Neuronal stem cell (in vitro differentiated cells): ENCODE data around the gene ZNF346.

Experiments
- DNase-seq: peaks from one replicate; pipeline ENCODE4 v3.0.0-alpha.2; 2013; ENCODE audit warnings: low spot score
- H2AFZ ChIP-seq: one replicate; pipeline ENCODE4 v1.6.1; 2013; ENCODE audit warnings: mild to moderate bottlenecking, low read length, inconsistent platforms
- H2AK5ac ChIP-seq: 2 replicates; pipeline ENCODE4 v1.6.1; 2013; ENCODE audit warnings: low read depth, mild to moderate bottlenecking, inconsistent platforms, low read length, moderate library complexity, mixed read lengths
- H2BK120ac ChIP-seq: 2 replicates; pipeline ENCODE4 v1.6.1; 2013; ENCODE audit warnings: low read depth, mild to moderate bottlenecking, inconsistent platforms, low read length, moderate library complexity, mixed read lengths
- H2BK12ac ChIP-seq: one replicate; pipeline ENCODE4 v1.6.1; 2013; ENCODE audit warnings: low read length, inconsistent platforms
- H2BK15ac ChIP-seq: 2 replicates; pipeline ENCODE4 v1.6.1; 2013; ENCODE audit warnings: mild to moderate bottlenecking, low read length, inconsistent platforms, mixed read lengths
- H2BK5ac ChIP-seq: one replicate; pipeline ENCODE4 v1.6.1; 2013; ENCODE audit warnings: inconsistent platforms, mild to moderate bottlenecking, low read length, moderate library complexity
- H3K14ac ChIP-seq: one replicate; pipeline ENCODE4 v1.6.1; 2013; ENCODE audit warnings: low read length, inconsistent platforms
- H3K18ac ChIP-seq: 2 replicates; pipeline ENCODE4 v1.6.1; 2013; ENCODE audit warnings: low read length, inconsistent platforms
- H3K23ac ChIP-seq: 2 replicates; pipeline ENCODE4 v1.6.1; 2013; ENCODE audit warnings: low read depth, mild to moderate bottlenecking, mixed read lengths, low read length, inconsistent platforms; ENCODE audit not compliant: poor library complexity
- H3K27ac ChIP-seq: replicated peaks from 3 replicates; pipeline ENCODE4 v1.5.1; 2013; ENCODE audit warnings: low read length, inconsistent platforms
- H3K27me3 ChIP-seq, 3 experiments: 2 replicates each; pipeline ENCODE4 v1.6.1; 2013; ENCODE audit warnings: low read length in 3 of 3, mild to moderate bottlenecking in 2 of 3, inconsistent platforms in 1 of 3, low read depth in 1 of 3, mixed read lengths in 1 of 3, moderate library complexity in 1 of 3; ENCODE audit not compliant: control insufficient read depth in 3 of 3, insufficient read depth in 3 of 3
- H3K36me3 ChIP-seq, 2 donors: replicated peaks in 1 of 2; 2 replicates each; pipeline ENCODE4 v1.6.1; 2013; ENCODE audit warnings: low read length in 2 of 2; ENCODE audit not compliant: control insufficient read depth in 2 of 2, insufficient read depth in 2 of 2
- H3K4ac ChIP-seq: 2 replicates; pipeline ENCODE4 v1.6.1; 2013; ENCODE audit warnings: inconsistent platforms, mild to moderate bottlenecking, low read length, moderate library complexity
- H3K4me1 ChIP-seq, 2 donors: 1 replicate in 1 of 2; 2 replicates in 1 of 2; pipeline ENCODE4 v1.6.1; 2013; ENCODE audit warnings: low read length in 2 of 2, low read depth in 1 of 2; ENCODE audit not compliant: control insufficient read depth in 2 of 2, insufficient read depth in 1 of 2
- H3K4me2 ChIP-seq: one replicate; pipeline ENCODE4 v1.6.1; 2013; ENCODE audit warnings: mild to moderate bottlenecking, low read length, inconsistent platforms; ENCODE audit not compliant: insufficient read depth, poor library complexity, severe bottlenecking
- H3K4me3 ChIP-seq, 2 donors: 2 replicates each; pipeline ENCODE4 v1.5.1; 2013; ENCODE audit warnings: low read length in 2 of 2, mild to moderate bottlenecking in 2 of 2, inconsistent platforms in 1 of 2, moderate library complexity in 1 of 2
- H3K79me1 ChIP-seq: one replicate; pipeline ENCODE4 v1.6.1; 2013; ENCODE audit warnings: low read depth, mild to moderate bottlenecking, inconsistent platforms, low read length, moderate library complexity
- H3K9ac ChIP-seq: one replicate; pipeline ENCODE4 v1.6.1; 2013; ENCODE audit warnings: mild to moderate bottlenecking, low read depth, low read length, inconsistent platforms; ENCODE audit not compliant: poor library complexity
- H3K9me3 ChIP-seq, 2 donors: replicated peaks in 1 of 2; 2 replicates each; pipeline versions ENCODE3 to v1.6.1; 2013; ENCODE audit warnings: low read length in 2 of 2, mild to moderate bottlenecking in 2 of 2, inconsistent platforms in 1 of 2, low read depth in 1 of 2, mixed read lengths in 1 of 2, moderate library complexity in 1 of 2; ENCODE audit not compliant: control insufficient read depth in 2 of 2, insufficient read depth in 1 of 2
- H4K8ac ChIP-seq: one replicate; pipeline ENCODE4 v1.6.1; 2013; ENCODE audit warnings: low read depth, mild to moderate bottlenecking, inconsistent platforms, low read length, moderate library complexity
- H4K91ac ChIP-seq: one replicate; pipeline ENCODE4 v1.6.1; 2013; ENCODE audit warnings: low read length, low read depth, mild to moderate bottlenecking, inconsistent platforms; ENCODE audit not compliant: poor library complexity
- WGBS, 2 donors: extraction: QIAGEN DNeasy Blood & Tissue Kit; methylation state at CpG; one replicate each; pipeline ENCODE4 v1.1.7; 2013; ENCODE audit warnings: missing lambda C conversion rate in 2 of 2, mixed read lengths in 1 of 2; ENCODE audit not compliant: insufficient read length in 2 of 2, insufficient replicate concordance in 1 of 2; ENCODE audit errors: extremely low coverage in 2 of 2; 5-methylcytosine and 5-hydroxymethylcytosine counted together

Gene ZNF346

GRCh38 chr5:177079606-177080005, 57.1 kb downstream of the ZNF346 start:
- no peak overlapping the region for H3K4me3 ChIP-seq
- H3K18ac ChIP-seq: no peak overlapping the region
- no peak overlapping the region for H2AFZ ChIP-seq
- H2BK15ac ChIP-seq: no peak overlapping the region
- no peak overlapping the region for H4K8ac ChIP-seq
- no peak overlapping the region for H3K4ac ChIP-seq
- H3K27ac ChIP-seq: no peak overlapping the region
- no peaks in the 10 kb centered on the region for H3K9me3 ChIP-seq
- H3K79me1 ChIP-seq: no peaks in the 10 kb centered on the region
- H2BK120ac ChIP-seq: no peak overlapping the region
- no peak overlapping the region for H4K91ac ChIP-seq
- H3K23ac ChIP-seq: no peak overlapping the region
- H3K14ac ChIP-seq: no peak overlapping the region
- no peaks in the 10 kb centered on the region for H3K27me3 ChIP-seq
- no peak overlapping the region for H2BK5ac ChIP-seq
- H2BK12ac ChIP-seq: no peak overlapping the region
- no CpG with 5 or more reads among the region's 9 CpGs for WGBS, 2 donors
- DNase-seq: no peak
- no peaks in the 10 kb centered on the region for H3K4me1 ChIP-seq
- no peak overlapping the region for H3K9ac ChIP-seq
- no peak overlapping the region for H2AK5ac ChIP-seq
- H3K36me3 ChIP-seq: peaks cover 0 to 3% of the 10 kb centered on the region in 2 donors
- no peak overlapping the region for H3K4me2 ChIP-seq

GRCh38 chr5:177080265-177080664, 57.8 kb downstream of the ZNF346 start:
- H3K14ac ChIP-seq: no peak overlapping the region
- H3K4me2 ChIP-seq: no peak overlapping the region
- H2BK15ac ChIP-seq: no peak overlapping the region
- H2AK5ac ChIP-seq: no peak overlapping the region
- H3K4ac ChIP-seq: no peak overlapping the region
- H3K79me1 ChIP-seq: no peaks in the 10 kb centered on the region
- no peak overlapping the region for H2AFZ ChIP-seq
- H4K8ac ChIP-seq: no peak overlapping the region
- H3K27me3 ChIP-seq: peaks cover 0 to 3% (median 0%) of the 10 kb centered on the region in 3 experiments
- H2BK5ac ChIP-seq: no peak overlapping the region
- H3K36me3 ChIP-seq: peaks cover 0 to 3% of the 10 kb centered on the region in 2 donors
- H3K4me3 ChIP-seq: no peak overlapping the region
- DNase-seq: no peak
- no peaks in the 10 kb centered on the region for H3K9me3 ChIP-seq
- no peak overlapping the region for H2BK12ac ChIP-seq
- no peak overlapping the region for H2BK120ac ChIP-seq
- no peak overlapping the region for H4K91ac ChIP-seq
- no peaks in the 10 kb centered on the region for H3K4me1 ChIP-seq
- no CpG with 5 or more reads among the region's 5 CpGs for WGBS, 2 donors
- H3K27ac ChIP-seq: no peak overlapping the region
- H3K9ac ChIP-seq: no peak overlapping the region
- H3K23ac ChIP-seq: no peak overlapping the region
- H3K18ac ChIP-seq: no peak overlapping the region

GRCh38 chr5:177081859-177082258, 59.4 kb downstream of the ZNF346 start:
- Histone ChIP-seq H3K18ac (peak overlapping the region; percentile 67), H3K36me3 (no peaks in the 10 kb centered on the region), H2BK5ac (no peak overlapping the region), H4K91ac (no peak overlapping the region), H3K79me1 (peaks cover 1% of the 10 kb centered on the region), H3K14ac (peak overlapping the region; percentile 65), H3K4me2 (no peak overlapping the region), H2BK12ac (no peak overlapping the region), H3K4ac (no peak overlapping the region), H4K8ac (no peak overlapping the region), H3K27me3 (peaks cover 0 to 14% (median 0%) of the 10 kb centered on the region in 3 experiments), H3K23ac (no peak overlapping the region), H3K9me3 (no peaks in the 10 kb centered on the region), H3K4me1 (peaks cover 0 to 7% of the 10 kb centered on the region in 2 donors), H2AFZ (no peak overlapping the region), H2BK15ac (no peak overlapping the region), H3K4me3 (no peak overlapping the region), H2BK120ac (no peak overlapping the region), H2AK5ac (peak overlapping the region; percentile 69), H3K9ac (peak overlapping the region; percentile 72), H3K27ac (no peak overlapping the region)
- DNase-seq: no peak
- no CpG with 5 or more reads among the region's 10 CpGs for WGBS, 2 donors

GRCh38 chr5:177083357-177083756, 60.9 kb downstream of the ZNF346 start:
- Histone ChIP-seq H3K4ac (no peak overlapping the region), H2AFZ (no peak overlapping the region), H2BK12ac (no peak overlapping the region), H3K27ac (no peak overlapping the region), H3K14ac (no peak overlapping the region), H2BK5ac (no peak overlapping the region), H3K36me3 (peaks cover 0 to under 1% of the 10 kb centered on the region in 2 donors), H3K79me1 (peaks cover 2% of the 10 kb centered on the region), H3K4me1 (peaks cover 4 to 14% of the 10 kb centered on the region in 2 donors), H3K4me3 (no peak overlapping the region), H2BK15ac (no peak overlapping the region), H3K9ac (no peak overlapping the region), H3K9me3 (no peaks in the 10 kb centered on the region), H3K4me2 (no peak overlapping the region), H3K18ac (peak overlapping the region; percentile 48), H4K8ac (no peak overlapping the region), H2BK120ac (no peak overlapping the region), H2AK5ac (no peak overlapping the region), H3K27me3 (peaks cover 0 to 27% (median 4%) of the 10 kb centered on the region in 3 experiments), H3K23ac (no peak overlapping the region), H4K91ac (no peak overlapping the region)
- no CpG with 5 or more reads among the region's 4 CpGs for WGBS, 2 donors
- no peak for DNase-seq
